ENCODE data around the gene OSBPL5. TPM values are rescaled to one million over a fixed set of nuclear protein-coding genes. Genes with fewer than 3 reads are reported as not detected.

OSBPL5 gene
- total and polyA plus RNA-seq, 8 donors: 8.6 to 127 (median 25.2) TPM

- no peak for DNase-seq
- Histone ChIP-seq H3K4me1 (peaks cover 0 to 8% (median 7%) of the 10 kb centered on the region in 4 donors), H3K9me3 (no peaks in the 10 kb centered on the region), H3K27ac (no peak overlapping the region), H3K4me3 (no peak overlapping the region), H3K27me3 (no peaks in the 10 kb centered on the region), H3K36me3 (peaks cover 11 to 53% (median 38%) of the 10 kb centered on the region in 4 donors)
- intact Hi-C loops (cut with DNase I; ENCODE audit: low total_unique reads): no loop called here
- TF ChIP-seq CTCF (IDR thresholded peaks at IDR 0.05) (no peak), EP300 (IDR thresholded peaks at IDR 0.05) (no peak), POLR2A (IDR thresholded peaks at IDR 0.05) (no peak), POLR2AphosphoS5 (IDR thresholded peaks at IDR 0.05) (no peak)
- 76 to 92% (median 81%) methylated on average over 13 to 24 of the region's 24 CpGs for WGBS, 5 donors
Observed at GRCh38 chr11:3087821-3088800, 77.0 kb downstream of the OSBPL5 start.

GRCh38 chr11:3087373-3087772, 77.7 kb downstream of the OSBPL5 start:
- Histone ChIP-seq H3K27ac (no peak overlapping the region), H3K36me3 (peaks cover 11 to 45% (median 32%) of the 10 kb centered on the region in 4 donors), H3K4me3 (no peak overlapping the region), H3K27me3 (no peaks in the 10 kb centered on the region), H3K9me3 (no peaks in the 10 kb centered on the region), H3K4me1 (peaks cover 0 to 8% (median 7%) of the 10 kb centered on the region in 4 donors)
- no peak for DNase-seq
- WGBS, 5 donors: 87 to 93% (median 90%) methylated on average over 7 to 11 of the region's 11 CpGs
- TF ChIP-seq POLR2AphosphoS5 (IDR thresholded peaks at IDR 0.05) (no peak), CTCF (IDR thresholded peaks at IDR 0.05) (no peak), POLR2A (IDR thresholded peaks at IDR 0.05) (no peak), EP300 (IDR thresholded peaks at IDR 0.05) (no peak)
- intact Hi-C loops (cut with DNase I; ENCODE audit: low total_unique reads): no loop called here

- DNase-seq: no peak
- Histone ChIP-seq H3K9me3 (no peaks in the 10 kb centered on the region), H3K4me3 (no peak overlapping the region), H3K27ac (no peak overlapping the region), H3K4me1 (peaks cover 0 to 4% (median 2%) of the 10 kb centered on the region in 4 donors), H3K36me3 (peaks cover 11 to 44% (median 31%) of the 10 kb centered on the region in 4 donors), H3K27me3 (no peaks in the 10 kb centered on the region)
- WGBS, 5 donors: 46 to 74% (median 65%) methylated on average over 4 to 9 of the region's 9 CpGs
- no peak for TF ChIP-seq POLR2A (IDR thresholded peaks at IDR 0.05)
- TF ChIP-seq CTCF (IDR thresholded peaks at IDR 0.05): no peak
- no peak for TF ChIP-seq POLR2AphosphoS5 (IDR thresholded peaks at IDR 0.05)
- TF ChIP-seq EP300 (IDR thresholded peaks at IDR 0.05): no peak
- intact Hi-C loops (cut with DNase I; ENCODE audit: low total_unique reads): no loop called here
Observed at GRCh38 chr11:3086671-3087150, 78.4 kb downstream of the OSBPL5 start.

GRCh38 chr11:3086114-3086513, 79.0 kb downstream of the OSBPL5 start:
- H3K4me1 ChIP-seq: no peaks in the 10 kb centered on the region
- DNase-seq: no peak
- no peaks in the 10 kb centered on the region for H3K27me3 ChIP-seq
- no peak overlapping the region for H3K4me3 ChIP-seq
- H3K36me3 ChIP-seq: peaks cover 11 to 41% (median 30%) of the 10 kb centered on the region in 4 donors
- no peak overlapping the region for H3K27ac ChIP-seq
- intact Hi-C loops (cut with DNase I; ENCODE audit: low total_unique reads): no loop called here
- WGBS, 5 donors: 61 to 80% (median 73%) methylated on average over 5 to 8 of the region's 8 CpGs
- no peak for TF ChIP-seq EP300 (IDR thresholded peaks at IDR 0.05)
- TF ChIP-seq POLR2AphosphoS5 (IDR thresholded peaks at IDR 0.05): no peak
- TF ChIP-seq CTCF (IDR thresholded peaks at IDR 0.05): no peak
- no peak for TF ChIP-seq POLR2A (IDR thresholded peaks at IDR 0.05)
- no peaks in the 10 kb centered on the region for H3K9me3 ChIP-seq

Measured in stomach (tissue), 9 donors.